Measurements from ENCODE around the gene EHD2. TPM values are rescaled to one million over a fixed set of nuclear protein-coding genes. Genes with fewer than 3 reads are reported as not detected.
"Not testable (repeated sequence)": the region's sequence is repeated elsewhere in the genome, so short reads cannot be mapped to it uniquely, and the experiment has no call there.

The EHD2 gene
- total and polyA plus RNA-seq, 2 experiments from 2014 or later, result 0.64 to 2.1 TPM

GRCh38 chr19:47719047-47719859 lies 6.0 kb downstream of the EHD2 start:
- H3K4me1 ChIP-seq (ENCODE audit: low read depth), result no peaks in the 10 kb centered on the region
- H3K27ac ChIP-seq, result peak overlapping the region; percentile 38
- DNase-seq (ENCODE audit: low read depth in 1 of 2, low spot score in 1 of 2), result peak; percentile 43 to 98
- H3K27me3 ChIP-seq, result no peaks in the 10 kb centered on the region
- TF ChIP-seq CTCF (IDR thresholded peaks at IDR 0.05; ENCODE audit: low read depth, low read length), result no peak
- no peaks in the 10 kb centered on the region for H3K36me3 ChIP-seq
- H3K9me3 ChIP-seq (ENCODE audit: low read depth), result no peaks in the 10 kb centered on the region
- H3K4me3 ChIP-seq, result no peak overlapping the region

GRCh38 chr19:47720669-47721422 lies 7.6 kb downstream of the EHD2 start:
- H3K9me3 ChIP-seq (ENCODE audit: low read depth), result no peaks in the 10 kb centered on the region
- H3K36me3 ChIP-seq, result no peaks in the 10 kb centered on the region
- H3K4me1 ChIP-seq (ENCODE audit: low read depth), result no peaks in the 10 kb centered on the region
- no peak for TF ChIP-seq CTCF (IDR thresholded peaks at IDR 0.05; ENCODE audit: low read depth, low read length)
- no peak overlapping the region for H3K27ac ChIP-seq
- no peak overlapping the region for H3K4me3 ChIP-seq
- DNase-seq (ENCODE audit: low read depth in 1 of 2, low spot score in 1 of 2), result no peak
- H3K27me3 ChIP-seq, result no peaks in the 10 kb centered on the region

GRCh38 chr19:47723581-47723940 lies 10.3 kb downstream of the EHD2 start:
- DNase-seq (ENCODE audit: low read depth in 1 of 2, low spot score in 1 of 2), result peak in 1 of 2 donors; percentile 92
- H3K27ac ChIP-seq, result no peak overlapping the region
- no peaks in the 10 kb centered on the region for H3K36me3 ChIP-seq
- no peaks in the 10 kb centered on the region for H3K4me1 ChIP-seq (ENCODE audit: low read depth)
- TF ChIP-seq CTCF (IDR thresholded peaks at IDR 0.05; ENCODE audit: low read depth, low read length), result no peak
- no peaks in the 10 kb centered on the region for H3K9me3 ChIP-seq (ENCODE audit: low read depth)
- no peak overlapping the region for H3K4me3 ChIP-seq
- H3K27me3 ChIP-seq, result no peaks in the 10 kb centered on the region

GRCh38 chr19:47725759-47726401 lies 12.7 kb downstream of the EHD2 start:
- Histone ChIP-seq H3K4me1 (ENCODE audit: low read depth) (no peaks in the 10 kb centered on the region), H3K9me3 (ENCODE audit: low read depth) (no peaks in the 10 kb centered on the region), H3K4me3 (no peak overlapping the region), H3K36me3 (no peaks in the 10 kb centered on the region), H3K27ac (no peak overlapping the region), H3K27me3 (no peaks in the 10 kb centered on the region)
- DNase-seq (ENCODE audit: low read depth in 1 of 2, low spot score in 1 of 2), result no peak
- no peak for TF ChIP-seq CTCF (IDR thresholded peaks at IDR 0.05; ENCODE audit: low read depth, low read length)

- Histone ChIP-seq H3K4me1 (ENCODE audit: low read depth) (no peaks in the 10 kb centered on the region), H3K27ac (no peak overlapping the region), H3K4me3 (no peak overlapping the region)
Observed at GRCh38 chr19:47726467-47726866, 13.2 kb downstream of the EHD2 start.

GRCh38 chr19:47728295-47728694 lies 15.1 kb downstream of the EHD2 start:
- not testable (repeated sequence) for H3K36me3 ChIP-seq; H3K27ac ChIP-seq; DNase-seq (ENCODE audit: low read depth in 1 of 2, low spot score in 1 of 2); H3K4me1 ChIP-seq (ENCODE audit: low read depth); H3K9me3 ChIP-seq (ENCODE audit: low read depth); H3K4me3 ChIP-seq; H3K27me3 ChIP-seq

More at GRCh38 chr19:47726467-47726866, 13.2 kb downstream of the EHD2 start:
- Histone ChIP-seq H3K27me3 (no peaks in the 10 kb centered on the region), H3K9me3 (ENCODE audit: low read depth) (no peaks in the 10 kb centered on the region), H3K36me3 (no peaks in the 10 kb centered on the region)
- no peak for TF ChIP-seq CTCF (IDR thresholded peaks at IDR 0.05; ENCODE audit: low read depth, low read length)
- DNase-seq (ENCODE audit: low read depth in 1 of 2, low spot score in 1 of 2), result peak in 1 of 2 donors; percentile 78
